GM18511 (cell line): ENCODE measurements around the gene FLYWCH1.

Source experiments
- ATAC-seq: cut with Tn5 transposase; IDR thresholded peaks from one replicate; pipeline ENCODE4 v1.9.1; 2021; ENCODE audit warnings: mild to moderate bottlenecking, moderate library complexity; ENCODE audit not compliant: unreplicated experiment

FLYWCH1 gene

GRCh38 chr16:2967211-2967631 lies 55.5 kb downstream of the FLYWCH1 start:
- no peak for ATAC-seq

- no peak for ATAC-seq
Observed at GRCh38 chr16:2967721-2968161, 56.0 kb downstream of the FLYWCH1 start.

GRCh38 chr16:2968368-2968737 lies 56.6 kb downstream of the FLYWCH1 start:
- no peak for ATAC-seq

- ATAC-seq: peak; percentile 73
Observed at GRCh38 chr16:2968738-2969544, 57.2 kb downstream of the FLYWCH1 start, which contains the start of gene PAQR4. PAQR4 (plus strand) TSS chr16:2969348; CDS start chr16:2969675, 327 bp downstream.

- ATAC-seq: peak; percentile 48
Observed at GRCh38 chr16:2969545-2970521, 58.1 kb downstream of the FLYWCH1 start.

GRCh38 chr16:2970563-2970962 lies 58.8 kb downstream of the FLYWCH1 start:
- ATAC-seq: no peak

GRCh38 chr16:2971134-2971984 lies 59.6 kb downstream of the FLYWCH1 start:
- no peak for ATAC-seq

- no peak for ATAC-seq
Observed at GRCh38 chr16:2971985-2972784, 60.5 kb downstream of the FLYWCH1 start.

GRCh38 chr16:2973093-2973492 lies 61.4 kb downstream of the FLYWCH1 start:
- ATAC-seq: no peak

- ATAC-seq: no peak
Observed at GRCh38 chr16:2973605-2974318, 62.0 kb downstream of the FLYWCH1 start.

- ATAC-seq: no peak
Observed at GRCh38 chr16:2974319-2975056, 62.8 kb downstream of the FLYWCH1 start.

- no peak for ATAC-seq
Observed at GRCh38 chr16:2975161-2975795, 63.5 kb downstream of the FLYWCH1 start.

GRCh38 chr16:2976201-2976600 lies 64.5 kb downstream of the FLYWCH1 start:
- ATAC-seq: no peak

GRCh38 chr16:2976673-2977072 lies 64.9 kb downstream of the FLYWCH1 start:
- ATAC-seq: no peak

GRCh38 chr16:2977440-2977839 lies 65.7 kb downstream of the FLYWCH1 start:
- no peak for ATAC-seq

- no peak for ATAC-seq
Observed at GRCh38 chr16:2979669-2980226, 68.0 kb downstream of the FLYWCH1 start.
